Measurements from ENCODE around the gene COTL1.
A peak's percentile ranks its signal among the peaks of the same experiment; 100 is the strongest.

Gene COTL1

DNA sequence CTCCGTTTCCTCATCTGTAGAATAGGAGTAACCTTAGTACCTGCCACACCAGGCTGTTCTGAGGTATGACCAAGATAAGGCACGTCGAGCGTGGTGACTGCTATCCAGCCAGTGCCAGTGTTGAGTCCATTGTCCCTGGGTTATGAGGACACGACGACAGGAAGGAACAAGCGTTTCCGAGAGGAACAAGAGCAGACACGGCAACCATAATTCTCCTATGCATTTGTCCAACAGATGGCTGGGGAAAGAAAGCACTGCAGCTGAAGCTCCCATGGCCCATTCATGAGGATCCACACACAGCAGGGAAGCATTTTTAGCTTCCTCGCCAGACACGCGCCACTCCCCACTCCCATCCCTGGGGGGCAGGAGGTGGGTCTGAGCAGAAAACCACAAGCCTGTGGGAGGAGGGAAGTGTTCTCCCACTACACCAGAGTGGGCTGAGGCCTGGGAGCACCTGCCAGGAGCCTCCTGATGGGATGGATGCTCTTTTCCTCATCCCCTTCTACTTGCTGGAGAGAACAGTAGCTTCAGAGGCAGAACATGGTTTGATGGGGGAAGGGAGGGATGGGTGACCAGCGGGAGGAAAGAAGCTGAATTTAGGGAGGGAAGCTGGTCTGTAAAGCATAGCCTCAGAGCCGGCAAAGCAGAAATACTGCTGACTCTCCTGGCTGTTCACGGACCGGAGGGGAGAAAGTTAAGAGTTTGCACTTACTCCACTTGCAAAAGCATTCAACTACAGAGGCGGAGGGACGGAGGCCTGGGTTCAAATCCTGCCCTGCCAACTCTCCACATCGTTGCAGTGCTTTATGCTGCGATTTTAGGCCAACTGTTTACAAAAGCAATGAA lies 2.7 kb downstream of the COTL1 start:
- FAIRE-seq (no peak), DNase-seq (ENCODE audit: low spot score) (no peak)

DNA sequence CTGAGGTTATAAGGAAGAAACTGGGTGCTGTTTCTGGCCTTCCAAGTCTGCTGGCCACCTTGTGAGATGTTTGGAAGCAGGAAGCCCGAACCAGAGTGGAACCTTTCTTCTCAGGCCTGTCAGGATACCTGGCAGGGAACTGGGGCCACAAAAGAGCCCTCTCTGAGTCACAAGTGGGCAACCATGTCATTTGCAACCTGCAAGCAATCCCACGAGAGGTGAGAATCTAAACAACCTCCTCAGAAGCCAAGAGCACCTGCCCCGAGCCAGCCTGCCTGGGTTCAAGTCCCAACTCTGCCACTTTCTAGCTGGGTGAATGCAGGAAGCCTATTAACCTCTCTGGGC lies 3.3 kb downstream of the COTL1 start:
- FAIRE-seq: no peak
- DNase-seq (ENCODE audit: low spot score): no peak

DNA sequence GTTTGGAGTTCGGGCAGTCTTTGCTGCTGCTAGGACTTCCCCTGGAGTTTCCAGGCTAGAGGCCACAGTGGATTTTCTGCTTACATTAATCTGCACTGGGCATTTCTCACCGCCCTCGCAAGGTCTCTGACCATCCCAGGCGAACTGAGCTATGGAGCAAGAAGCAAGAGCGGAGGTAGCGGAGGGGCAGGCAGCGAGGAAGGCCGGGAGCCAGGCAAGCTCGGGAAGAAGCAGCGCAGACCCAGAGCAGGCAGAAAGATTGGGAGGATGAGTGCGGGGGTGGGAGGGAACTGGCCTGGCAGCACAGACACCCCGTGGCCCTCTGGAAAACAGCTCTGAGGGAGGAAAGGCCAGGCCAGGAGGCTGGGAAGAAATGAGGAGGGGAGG lies 3.8 kb downstream of the COTL1 start:
- FAIRE-seq: no peak
- no peak for DNase-seq (ENCODE audit: low spot score)

DNA sequence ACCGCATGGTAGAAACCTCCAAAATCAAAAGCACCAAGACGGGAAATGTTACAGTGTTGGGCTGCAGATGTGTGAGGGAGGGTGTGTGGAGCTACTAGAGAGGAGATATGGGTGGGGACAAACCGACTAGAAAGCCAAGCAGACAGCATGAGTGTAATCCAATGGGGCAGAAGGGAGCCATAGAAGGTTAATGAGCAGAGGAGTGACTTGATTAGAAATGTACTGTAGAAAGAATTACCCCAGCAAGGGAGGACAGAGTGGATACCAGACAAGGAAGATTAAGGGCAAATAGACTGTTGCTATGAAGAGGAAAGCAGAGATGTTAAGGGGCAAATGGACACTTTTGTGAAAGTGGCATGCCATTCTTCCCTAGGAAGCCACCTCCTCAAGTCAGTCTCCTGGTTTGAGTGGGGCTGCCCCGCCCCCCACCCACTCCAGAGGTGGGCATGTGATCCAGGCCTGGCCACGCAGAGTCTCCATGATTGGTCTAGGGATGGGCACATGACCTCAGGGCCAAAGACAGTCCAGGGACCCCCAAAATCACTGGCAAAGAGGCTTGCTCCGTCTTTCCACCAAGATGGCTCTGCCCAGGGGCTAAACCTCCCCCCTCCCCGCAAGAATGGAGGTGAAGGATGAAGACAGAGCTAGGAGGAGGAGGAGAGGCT lies 4.3 kb downstream of the COTL1 start:
- DNase-seq (ENCODE audit: low spot score) (no peak), FAIRE-seq (no peak)

DNA sequence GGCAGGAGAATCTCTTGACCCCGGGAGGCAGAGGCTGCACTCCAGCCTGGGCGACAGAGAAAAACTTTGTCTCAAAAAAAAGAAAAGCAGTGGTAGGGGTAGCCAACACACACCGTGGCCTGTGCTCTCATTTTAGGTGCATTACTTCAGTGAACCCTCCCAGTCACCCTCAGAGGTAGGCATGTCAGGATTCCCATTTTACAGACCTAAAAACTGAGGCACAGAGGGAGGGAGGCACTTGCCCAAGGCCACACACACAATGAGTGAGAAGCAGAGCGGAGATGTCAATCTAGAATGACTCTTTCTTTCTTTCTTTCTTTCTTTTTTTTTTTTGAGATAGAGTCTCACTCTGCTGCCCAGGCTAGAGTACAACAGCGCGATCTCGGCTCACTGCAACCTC lies 5.2 kb downstream of the COTL1 start:
- DNase-seq (ENCODE audit: low spot score) (no peak), FAIRE-seq (no peak)

DNA sequence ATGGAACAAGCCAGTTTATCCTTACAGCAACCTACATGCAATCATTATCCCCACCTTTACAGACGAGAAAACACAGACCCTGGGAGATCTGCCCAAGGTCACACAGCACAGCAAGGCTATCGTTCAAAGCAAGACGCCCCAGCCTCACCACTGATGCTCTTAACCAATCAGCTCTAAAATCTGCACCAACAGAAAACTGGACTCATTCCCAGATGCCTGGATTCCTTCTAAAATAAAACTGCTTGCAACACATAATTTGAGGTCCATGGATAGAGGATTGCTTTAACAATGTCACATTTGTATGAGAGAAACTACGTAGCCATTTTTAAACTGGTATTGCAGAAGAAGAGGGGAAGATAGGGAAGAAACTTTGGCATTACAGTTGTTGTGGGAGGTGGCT lies 6.8 kb downstream of the COTL1 start:
- DNase-seq (ENCODE audit: low spot score): no peak
- FAIRE-seq: no peak

DNA sequence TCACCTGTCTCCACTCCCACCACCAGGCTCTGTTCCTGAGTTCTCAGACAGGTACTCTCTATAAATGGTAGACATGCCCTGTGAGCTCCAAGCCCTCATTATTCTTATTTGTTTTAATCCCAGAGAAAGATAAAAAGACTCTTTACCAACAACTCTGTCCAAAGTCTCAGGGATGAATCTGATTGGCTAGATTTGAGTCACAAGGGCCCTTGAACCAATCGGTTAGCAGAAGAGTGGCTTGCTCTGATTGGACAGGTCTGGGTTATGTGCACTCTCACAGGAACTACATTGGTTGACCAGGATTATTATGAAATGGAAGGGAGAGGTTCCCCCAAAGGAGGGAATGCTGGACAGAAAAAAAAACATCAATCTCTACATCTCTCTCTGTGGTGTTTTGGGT lies 7.5 kb downstream of the COTL1 start:
- DNase-seq (ENCODE audit: low spot score): no peak
- no peak for FAIRE-seq

DNA sequence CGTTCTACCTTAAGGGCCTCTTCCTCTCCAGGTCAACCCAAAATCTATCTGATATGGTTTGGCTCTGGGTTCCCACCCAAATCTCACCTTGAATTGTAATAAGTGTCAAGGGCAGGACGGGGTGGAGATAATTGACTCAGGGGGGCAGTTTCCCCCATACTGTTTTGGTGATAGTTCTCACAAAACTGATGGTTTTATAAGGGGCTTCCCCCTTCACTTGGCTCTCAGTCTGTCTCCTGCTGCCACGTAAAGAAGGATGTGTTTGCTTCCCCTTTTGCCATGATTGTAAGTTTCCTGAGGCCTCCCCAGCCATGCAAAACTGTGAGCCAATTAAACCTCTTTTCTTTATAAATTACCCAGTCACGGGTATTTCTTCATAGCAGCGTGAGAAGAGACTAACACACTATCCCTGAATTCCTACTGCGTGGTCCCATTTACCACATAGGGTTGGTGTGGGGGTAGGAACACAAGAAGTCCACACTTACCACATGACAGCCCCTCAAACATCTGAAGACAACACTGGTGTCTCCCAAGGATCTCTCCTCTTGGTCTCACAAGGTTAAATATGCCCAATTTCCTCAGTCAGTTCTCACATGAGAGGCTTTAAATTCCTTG lies 8.2 kb downstream of the COTL1 start:
- FAIRE-seq (no peak), DNase-seq (ENCODE audit: low spot score) (no peak)

DNA sequence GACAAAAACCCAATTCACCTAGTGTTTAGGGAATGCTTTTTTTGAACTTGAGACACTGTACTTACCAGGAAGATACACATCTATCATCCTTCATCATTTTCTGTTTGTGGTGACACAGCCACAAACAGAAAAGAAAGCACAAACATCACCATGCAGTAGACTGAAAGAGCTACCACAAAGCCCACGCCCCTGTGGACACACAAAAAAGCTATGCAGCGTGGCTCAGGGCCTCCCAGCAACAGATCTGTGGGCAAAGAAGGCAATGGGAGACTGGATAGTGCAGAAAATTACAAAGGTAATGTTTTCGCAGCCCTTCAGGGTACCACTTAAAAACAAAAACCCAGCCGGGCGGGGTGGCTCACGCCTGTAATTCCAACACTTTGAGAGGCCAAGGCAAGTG lies 9.6 kb downstream of the COTL1 start:
- FAIRE-seq: no peak

DNA sequence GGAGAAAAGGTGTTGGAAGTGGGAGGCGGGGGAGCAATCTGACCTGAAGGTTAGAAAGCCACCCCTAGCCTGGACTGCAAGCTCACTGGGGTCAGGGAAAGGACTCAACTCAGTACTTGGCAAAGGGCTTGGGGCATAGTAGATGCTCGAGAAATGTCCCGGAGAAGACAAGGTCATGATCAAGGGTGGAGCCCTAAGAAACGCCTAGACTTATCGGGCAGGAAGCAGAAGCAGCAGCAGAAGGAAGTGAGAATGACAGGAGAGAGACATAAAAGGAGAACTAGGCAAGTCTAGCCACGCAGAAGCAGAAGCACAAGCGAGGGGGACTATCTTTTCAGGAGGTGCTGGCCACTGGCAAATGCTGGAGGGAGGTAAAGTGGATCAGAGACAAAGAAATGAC lies 10.2 kb downstream of the COTL1 start:
- FAIRE-seq (no peak), DNase-seq (ENCODE audit: low spot score) (no peak)

More for the DNA sequence above, 9.6 kb downstream of the COTL1 start:
- DNase-seq (ENCODE audit: low spot score): no peak

DNA sequence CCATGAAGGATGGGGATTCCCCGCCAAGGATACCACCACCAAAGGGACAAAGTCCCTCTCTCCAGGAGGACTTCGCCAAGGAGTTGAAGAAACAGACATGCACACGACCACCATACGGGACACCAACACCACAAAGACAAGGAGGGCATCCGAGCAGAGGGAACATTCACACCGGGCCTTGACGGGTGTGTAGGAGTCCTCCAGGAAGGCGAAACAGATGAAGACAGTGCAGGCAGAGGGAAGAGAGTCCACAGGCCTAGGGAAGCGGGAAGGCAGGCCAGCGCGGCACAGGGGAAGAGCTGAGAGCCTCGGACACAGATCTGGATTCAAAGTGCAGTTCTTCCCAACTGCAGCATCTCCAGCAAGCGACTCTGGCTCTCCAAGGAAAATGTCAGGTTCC lies 10.8 kb downstream of the COTL1 start:
- FAIRE-seq: no peak
- no peak for DNase-seq (ENCODE audit: low spot score)

DNA sequence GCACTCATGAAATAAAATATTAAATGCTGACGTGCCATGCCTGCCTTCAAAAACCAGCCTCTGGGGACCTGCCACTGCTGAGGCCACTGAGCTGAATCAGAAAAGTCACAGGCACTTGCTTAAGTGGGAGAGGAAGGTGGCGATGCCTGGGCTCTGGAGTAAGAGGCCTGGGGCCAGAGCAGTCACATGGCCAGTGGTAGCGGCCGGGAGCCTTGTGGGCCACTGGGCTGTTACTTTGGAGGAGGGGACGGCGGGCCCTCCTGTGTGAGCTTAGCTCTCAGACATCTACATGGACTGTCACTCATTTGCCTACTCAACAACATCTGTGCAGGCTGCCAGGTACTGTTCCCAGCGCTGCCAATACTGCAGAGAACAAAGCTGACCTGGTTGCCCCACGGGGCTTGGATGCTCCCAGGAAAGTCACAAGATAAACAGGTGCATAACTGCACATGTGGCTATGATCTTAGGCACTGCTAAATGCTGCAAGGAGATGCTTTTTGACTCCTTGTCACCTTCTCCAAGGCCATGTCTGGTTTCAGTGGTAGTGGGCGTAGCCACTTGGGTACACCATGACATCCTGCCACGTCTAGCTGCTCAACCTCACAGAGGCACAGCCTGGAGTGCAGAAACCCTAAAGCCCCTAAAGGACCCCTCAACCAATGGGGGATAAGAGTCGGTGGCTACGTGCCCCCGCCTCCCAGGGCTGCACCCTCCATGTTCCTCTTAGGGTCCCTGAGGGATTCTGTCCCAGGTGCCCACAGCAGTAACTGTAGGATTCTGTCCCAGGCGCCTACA lies 11.6 kb downstream of the COTL1 start:
- FAIRE-seq (no peak), DNase-seq (ENCODE audit: low spot score) (no peak)

DNA sequence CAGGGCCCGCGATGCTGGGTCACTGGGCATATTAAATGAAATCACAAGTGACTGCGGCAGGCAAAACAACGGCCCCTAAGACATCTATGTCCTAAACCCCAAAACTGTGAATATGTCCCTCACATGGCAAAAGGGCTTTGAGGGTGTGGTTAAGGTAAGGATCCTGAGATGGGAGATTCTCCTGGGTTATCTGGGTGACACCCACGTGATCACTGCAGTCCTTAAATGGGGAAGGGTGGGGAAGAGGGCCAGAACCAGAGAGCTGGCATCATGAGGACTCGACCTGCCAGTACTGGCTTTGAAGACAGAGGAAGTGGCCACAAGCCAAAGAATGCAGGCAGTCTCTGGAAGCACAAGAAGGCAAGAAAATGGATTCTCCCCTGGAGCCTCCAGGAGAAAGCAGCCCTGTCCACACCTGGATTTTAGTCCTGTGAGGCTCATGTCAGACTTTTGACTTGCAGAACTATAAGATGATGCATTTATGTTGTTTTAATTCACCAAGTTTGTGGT lies 12.5 kb downstream of the COTL1 start:
- no peak for FAIRE-seq
- no peak for DNase-seq (ENCODE audit: low spot score)

DNA sequence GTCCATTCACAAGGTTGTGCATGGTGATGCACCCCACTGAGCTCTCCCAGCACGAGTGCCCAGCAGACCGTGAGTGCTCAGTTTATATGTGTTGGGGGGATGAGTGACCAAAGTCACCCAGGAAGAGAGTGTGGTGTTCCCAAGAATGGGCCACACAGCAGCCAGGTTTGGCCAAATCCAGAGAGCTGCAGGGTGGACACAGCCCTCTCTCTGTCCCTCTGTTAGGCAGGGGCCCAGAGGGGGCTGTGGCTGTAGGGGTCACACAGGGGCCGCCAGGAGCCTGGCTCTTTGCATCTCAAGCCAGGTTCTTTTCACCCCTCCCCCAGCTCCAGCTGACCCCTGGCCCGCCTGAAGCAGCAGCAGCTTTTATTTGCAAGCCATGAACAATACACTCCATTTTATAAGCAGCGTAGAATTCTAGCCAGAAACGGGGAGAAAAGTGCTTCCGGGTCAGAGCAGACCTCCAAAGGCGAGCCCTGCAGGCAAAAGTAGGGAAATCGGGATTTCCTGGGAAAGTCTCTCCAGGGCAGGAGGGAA lies 13.3 kb downstream of the COTL1 start:
- FAIRE-seq: no peak

DNA sequence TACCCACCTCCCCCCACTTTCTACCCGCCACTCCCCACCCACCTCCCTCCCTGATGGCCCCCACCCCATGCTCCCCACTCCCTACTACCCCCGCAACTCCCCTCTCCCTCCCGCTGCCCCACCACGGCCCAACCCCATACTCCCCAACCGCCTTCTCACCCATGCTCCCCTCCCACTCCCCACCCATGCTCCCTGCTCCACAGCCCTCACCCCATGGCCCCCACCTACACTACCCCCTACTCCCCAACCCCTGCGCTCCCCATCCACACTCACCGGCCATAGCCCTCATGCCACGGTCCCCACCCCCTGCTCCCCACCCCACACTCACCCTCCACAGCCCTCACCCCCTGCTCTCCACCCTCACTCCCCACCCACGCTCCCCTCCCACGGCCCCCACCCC lies 13.9 kb downstream of the COTL1 start:
- FAIRE-seq (no peak), DNase-seq (ENCODE audit: low spot score) (no peak)

More for the DNA sequence above, 13.3 kb downstream of the COTL1 start:
- DNase-seq (ENCODE audit: low spot score): peak; percentile 39

DNA sequence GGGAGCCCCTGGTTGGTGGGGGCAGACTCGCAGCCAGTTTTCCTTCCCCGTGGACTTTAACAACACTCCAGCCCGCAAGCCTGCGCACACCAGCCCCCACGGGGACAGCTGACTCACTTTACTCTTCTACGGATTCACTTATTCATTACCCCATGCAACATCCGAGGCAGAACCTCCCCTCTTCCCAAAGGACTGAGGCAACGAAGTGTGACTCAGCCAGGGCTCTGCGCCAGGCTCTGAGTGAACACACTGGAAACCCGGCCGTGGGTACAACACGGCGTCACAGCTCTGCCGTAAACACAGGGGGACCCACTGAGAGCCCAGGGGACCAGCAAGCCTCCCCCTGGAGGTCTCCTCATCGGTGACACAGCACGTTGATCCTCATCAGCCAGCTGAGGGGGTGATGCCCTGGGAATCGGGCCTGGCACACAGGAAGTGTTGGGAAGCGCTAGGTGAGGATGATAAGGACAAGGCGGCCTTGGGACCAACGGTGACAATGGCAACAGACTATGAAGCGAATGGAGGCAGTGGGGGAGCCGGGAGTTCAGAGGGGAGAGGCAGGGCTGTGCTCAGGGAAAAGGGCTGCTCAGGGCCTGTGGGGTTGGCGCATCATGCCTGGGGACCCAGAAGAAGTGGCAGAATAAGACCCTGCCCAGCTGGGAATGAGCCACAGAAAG lies 14.6 kb downstream of the COTL1 start:
- peak; percentile 83 for FAIRE-seq
- DNase-seq (ENCODE audit: low spot score): peak; percentile 92

DNA sequence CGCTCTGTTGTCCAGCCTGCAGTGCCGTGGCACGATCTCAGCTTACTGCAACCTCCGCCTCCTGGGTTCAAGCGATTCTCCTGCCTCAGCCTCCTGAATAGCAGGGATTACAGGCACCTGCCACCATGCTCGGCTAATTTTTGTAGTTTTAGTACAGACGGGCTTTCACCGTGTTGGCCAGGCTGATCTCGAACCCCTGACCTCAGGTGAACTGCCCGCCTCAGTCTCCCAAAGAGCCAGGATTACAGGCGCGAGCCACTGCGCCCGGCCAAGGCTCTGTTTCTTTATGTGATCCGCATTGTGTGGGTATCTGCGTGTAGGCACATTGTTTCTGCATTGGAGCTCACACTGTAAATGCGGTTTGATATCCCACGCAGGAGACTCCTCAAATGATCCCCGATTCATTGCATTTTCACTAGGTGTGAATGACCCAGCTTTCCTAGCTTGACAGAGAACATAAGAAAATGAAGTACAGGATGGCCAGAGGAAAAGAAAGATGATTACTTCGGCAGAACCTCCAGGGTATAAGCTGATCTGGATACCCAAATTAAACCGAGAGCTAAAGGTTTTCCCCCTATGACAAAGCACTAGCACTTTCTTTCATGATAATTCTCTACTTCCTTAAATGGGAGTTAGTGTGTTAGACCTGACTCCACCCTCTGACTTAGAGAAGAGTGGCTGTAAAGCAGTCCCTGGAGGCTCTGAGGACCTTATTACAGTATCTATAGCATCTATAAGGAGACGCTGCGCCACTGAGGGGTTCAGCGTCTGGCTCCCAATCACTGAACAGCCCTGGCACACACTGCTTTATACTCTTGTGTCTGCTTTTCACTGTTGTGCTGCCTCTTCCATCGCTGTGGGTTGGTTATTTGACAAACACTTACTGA lies 17.3 kb downstream of the COTL1 start:
- FAIRE-seq (no peak), DNase-seq (ENCODE audit: low spot score) (no peak)

DNA sequence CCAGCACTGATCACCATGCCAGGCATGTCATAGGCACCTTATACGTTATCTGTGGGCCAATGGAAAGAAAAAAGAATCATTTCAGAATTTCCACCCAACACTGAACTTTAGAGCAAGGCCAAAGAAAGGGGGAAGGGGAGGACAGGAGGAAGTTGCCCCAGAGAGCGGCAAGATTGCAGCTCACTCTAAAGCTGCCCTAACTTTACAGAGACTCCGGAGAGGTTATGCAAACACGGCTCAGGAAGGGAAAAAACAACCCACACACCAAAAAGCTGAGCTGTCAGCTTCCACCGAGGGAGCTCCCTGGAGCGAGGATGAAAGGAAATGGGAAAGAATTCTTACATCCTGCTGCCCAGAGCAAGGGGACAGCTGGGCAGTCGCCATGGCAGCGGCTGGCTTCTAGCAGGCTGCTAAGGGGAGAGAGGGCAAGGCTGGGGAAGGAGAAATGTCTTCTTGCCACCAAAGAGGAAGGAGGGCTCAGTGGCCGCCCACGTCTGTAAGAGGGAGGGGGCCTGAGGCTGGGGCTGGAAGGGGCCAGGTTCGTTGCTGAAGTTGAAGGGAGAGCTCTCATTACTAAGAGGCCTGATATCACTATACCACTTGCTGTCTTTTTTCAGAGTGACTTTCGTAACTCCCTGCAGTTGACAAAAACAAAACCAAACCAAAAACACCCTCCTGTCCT lies 18.2 kb downstream of the COTL1 start:
- peak; percentile 64 for DNase-seq (ENCODE audit: low spot score)
- no peak for FAIRE-seq

DNA sequence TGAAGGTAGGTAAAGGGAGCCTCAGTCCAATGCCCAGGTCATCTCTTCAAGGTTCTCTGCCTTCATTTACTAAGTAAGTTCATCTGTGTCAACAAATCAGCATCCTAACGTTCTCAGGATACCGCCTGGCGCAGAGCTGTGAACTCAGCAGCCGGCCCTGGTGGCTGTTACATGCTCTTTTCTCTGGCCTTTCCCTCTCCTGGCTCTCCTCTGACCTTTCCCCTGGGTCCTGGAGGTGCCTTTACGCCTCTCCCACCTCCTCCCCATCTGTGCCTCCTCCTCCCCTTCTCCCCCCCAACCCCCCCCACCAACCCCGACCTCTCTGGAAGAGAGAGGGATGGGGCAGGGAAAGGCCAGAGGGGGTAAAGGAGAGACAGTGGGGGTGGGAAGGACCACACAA lies 19.5 kb downstream of the COTL1 start:
- no peak for DNase-seq (ENCODE audit: low spot score)
- FAIRE-seq: no peak
